Thyroid gland (tissue), 4 donors: ENCODE data around the gene CLCA2. TPM values are rescaled to one million over a fixed set of nuclear protein-coding genes. Genes with fewer than 3 reads are reported as not detected.

Experiments
- DNase-seq, 2 donors: peaks; one replicate each; pipeline ENCODE4 v3.0.0-alpha.2; 2019
- H3K27ac ChIP-seq, 3 donors: fragments of 200-600 bp; sonication (generic); 1 replicate in 2 of 3; 2 replicates in 1 of 3; pipeline ENCODE4 v1.5.1; 2016 to 2019; ENCODE audit warnings: mild to moderate bottlenecking in 1 of 3, moderate library complexity in 1 of 3
- H3K27me3 ChIP-seq: fragments of 200-600 bp; sonication (generic); one replicate; pipeline ENCODE4 v1.5.1; 2019
- H3K36me3 ChIP-seq, 2 donors: fragments of 200-600 bp; sonication (generic); one replicate each; pipeline ENCODE4 v1.5.1; 2016 to 2019
- H3K4me1 ChIP-seq, 2 donors: fragments of 200-600 bp; sonication (generic); one replicate each; pipeline ENCODE4 v1.5.1; 2017 to 2019
- H3K4me3 ChIP-seq, 3 donors: fragments of 200-600 bp; sonication (generic); replicated peaks in 1 of 3; 1 replicate in 2 of 3; 2 replicates in 1 of 3; pipeline ENCODE4 v1.5.1; 2016; ENCODE audit warnings: mild to moderate bottlenecking in 1 of 3
- H3K9me3 ChIP-seq: fragments of 200-600 bp; sonication (generic); one replicate; pipeline ENCODE4 v1.5.1; 2017
- POLR2A ChIP-seq, 2 donors: fragments of 450-650 bp; IDR thresholded peaks; one replicate each; pipeline ENCODE4 v1.6.1; 2017; ENCODE audit warnings: antibody characterized with exemption in 2 of 2, mild to moderate bottlenecking in 2 of 2, moderate library complexity in 1 of 2
- WGBS, 2 donors: methylation state at CpG; one replicate each; pipeline ENCODE4 v1.1.5; 2017; 5-methylcytosine and 5-hydroxymethylcytosine counted together
- intact Hi-C: fragments of 100-400 bp; cut with DNase I; formaldehyde crosslinking; loops from one replicate; pipeline ENCODE4 v1.15.1; 2023
- total RNA-seq, 4 donors: library from RNA; depleted of rRNA; stranded (reverse); fragments of >200 nt; gene quantifications; one replicate each; pipeline ENCODE4 v1.2.3, GENCODE V29; 2016
- TF ChIP-seq, protein P1 (sequence below), 6 experiments: fragments of 200-600 bp in 3 of 6; fragments of 450-650 bp in 3 of 6; sonication (generic) in 3 of 6; IDR thresholded peaks; one replicate each; pipeline ENCODE4 v1.5.1; 2016 to 2019; ENCODE audit warnings: antibody characterized with exemption in 6 of 6, mild to moderate bottlenecking in 2 of 6, inconsistent platforms in 1 of 6, moderate library complexity in 1 of 6

Gene CLCA2
- total RNA-seq, 4 donors from 2014 or later: not detected

DNA sequence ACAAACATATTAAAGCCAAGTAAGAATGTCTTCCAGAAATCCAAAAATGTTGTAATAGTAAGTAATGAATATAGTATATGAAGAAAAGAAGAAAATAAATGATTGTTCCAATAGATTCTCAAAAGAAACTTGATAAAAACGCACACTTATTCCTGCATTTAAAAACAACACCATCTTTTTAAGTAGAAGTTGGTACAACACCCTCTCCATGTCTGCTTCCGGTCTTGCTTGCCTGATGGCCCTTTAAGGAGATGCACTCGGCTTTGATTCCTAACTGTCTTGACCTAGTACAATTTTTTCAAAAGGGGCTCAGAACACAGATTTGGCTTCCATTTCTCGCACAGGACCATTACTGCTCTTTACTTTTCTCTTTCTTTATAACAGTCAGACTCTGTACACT is 53.7 kb downstream of the CLCA2 start:
- intact Hi-C loops: no loop called here
- H3K27ac ChIP-seq: no peak overlapping the region
- no peak overlapping the region for H3K4me3 ChIP-seq
- H3K27me3 ChIP-seq: peaks cover 5% of the 10 kb centered on the region
- H3K9me3 ChIP-seq: no peaks in the 10 kb centered on the region
- H3K36me3 ChIP-seq: no peaks in the 10 kb centered on the region
- no peak for DNase-seq
- 48 to 58% methylated on average over 4 of the region's 4 CpGs for WGBS, 2 donors
- TF ChIP-seq POLR2A (IDR thresholded peaks at IDR 0.05): no peak
- TF ChIP-seq, protein P1, sequence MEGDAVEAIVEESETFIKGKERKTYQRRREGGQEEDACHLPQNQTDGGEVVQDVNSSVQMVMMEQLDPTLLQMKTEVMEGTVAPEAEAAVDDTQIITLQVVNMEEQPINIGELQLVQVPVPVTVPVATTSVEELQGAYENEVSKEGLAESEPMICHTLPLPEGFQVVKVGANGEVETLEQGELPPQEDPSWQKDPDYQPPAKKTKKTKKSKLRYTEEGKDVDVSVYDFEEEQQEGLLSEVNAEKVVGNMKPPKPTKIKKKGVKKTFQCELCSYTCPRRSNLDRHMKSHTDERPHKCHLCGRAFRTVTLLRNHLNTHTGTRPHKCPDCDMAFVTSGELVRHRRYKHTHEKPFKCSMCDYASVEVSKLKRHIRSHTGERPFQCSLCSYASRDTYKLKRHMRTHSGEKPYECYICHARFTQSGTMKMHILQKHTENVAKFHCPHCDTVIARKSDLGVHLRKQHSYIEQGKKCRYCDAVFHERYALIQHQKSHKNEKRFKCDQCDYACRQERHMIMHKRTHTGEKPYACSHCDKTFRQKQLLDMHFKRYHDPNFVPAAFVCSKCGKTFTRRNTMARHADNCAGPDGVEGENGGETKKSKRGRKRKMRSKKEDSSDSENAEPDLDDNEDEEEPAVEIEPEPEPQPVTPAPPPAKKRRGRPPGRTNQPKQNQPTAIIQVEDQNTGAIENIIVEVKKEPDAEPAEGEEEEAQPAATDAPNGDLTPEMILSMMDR (IDR thresholded peaks at IDR 0.05): no peak
- no peaks in the 10 kb centered on the region for H3K4me1 ChIP-seq

DNA sequence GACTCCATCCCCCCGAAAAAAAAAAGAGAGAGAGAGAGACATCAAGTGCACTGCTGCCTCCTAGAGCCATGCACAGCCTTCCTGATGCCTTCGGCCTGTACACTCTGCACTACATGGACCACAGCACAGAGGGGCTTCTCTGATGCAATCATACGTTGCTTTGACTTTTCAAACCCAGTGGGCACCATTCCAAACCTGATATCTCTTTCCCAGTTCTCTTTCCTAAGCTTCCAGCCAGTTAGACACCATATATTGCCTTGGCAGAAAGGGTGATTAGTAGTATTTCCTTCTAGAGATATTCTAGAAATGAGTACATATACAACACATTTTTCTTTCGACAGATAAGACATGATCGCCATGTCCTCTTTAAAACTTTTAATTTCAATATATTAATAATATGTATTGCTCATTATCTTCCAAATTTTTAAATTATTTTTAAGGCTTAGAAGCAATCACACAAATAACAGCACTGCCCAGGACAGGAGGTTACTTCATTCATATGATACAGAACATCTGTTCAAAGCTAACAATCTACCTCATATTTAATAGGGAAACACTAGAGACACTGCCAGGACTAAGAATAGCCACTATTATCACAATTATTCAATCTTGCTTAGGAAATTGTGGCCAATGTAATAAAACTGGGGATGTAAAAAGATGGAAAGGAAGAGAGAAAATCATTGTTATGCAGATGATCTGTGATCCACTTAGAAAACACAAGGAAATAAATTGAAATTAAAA is 54.6 kb downstream of the CLCA2 start:
- TF ChIP-seq, protein P1 (IDR thresholded peaks at IDR 0.05): no peak
- no peak for TF ChIP-seq POLR2A (IDR thresholded peaks at IDR 0.05)
- no peaks in the 10 kb centered on the region for H3K9me3 ChIP-seq
- no peaks in the 10 kb centered on the region for H3K4me1 ChIP-seq
- intact Hi-C loops: no loop called here
- 72 to 77% methylated on average over 5 of the region's 5 CpGs for WGBS, 2 donors
- H3K36me3 ChIP-seq: no peaks in the 10 kb centered on the region
- no peaks in the 10 kb centered on the region for H3K27me3 ChIP-seq
- H3K4me3 ChIP-seq: no peak overlapping the region
- H3K27ac ChIP-seq: no peak overlapping the region
- DNase-seq: no peak

DNA sequence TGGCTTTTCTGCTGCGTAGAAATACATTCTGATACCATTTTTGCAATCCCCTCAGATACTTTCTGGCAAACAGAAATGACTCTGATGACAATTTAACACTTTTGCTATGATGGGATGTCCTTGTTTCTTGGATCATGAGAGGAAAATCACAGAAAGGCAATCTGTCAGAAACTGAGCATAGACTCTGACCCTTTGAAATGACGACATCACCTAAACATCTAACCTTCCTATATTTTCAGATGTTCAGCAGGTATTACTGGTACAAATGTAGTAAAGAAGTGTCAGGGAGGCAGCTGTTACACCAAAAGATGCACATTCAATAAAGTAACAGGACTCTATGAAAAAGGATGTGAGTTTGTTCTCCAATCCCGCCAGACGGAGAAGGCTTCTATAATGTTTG is 58.0 kb downstream of the CLCA2 start:
- 73 to 74% methylated on average over 4 of the region's 4 CpGs for WGBS, 2 donors
- DNase-seq: no peak
- H3K36me3 ChIP-seq: no peaks in the 10 kb centered on the region
- TF ChIP-seq POLR2A (IDR thresholded peaks at IDR 0.05): no peak
- TF ChIP-seq, protein P1 (IDR thresholded peaks at IDR 0.05): no peak
- H3K4me3 ChIP-seq: no peak overlapping the region
- no peaks in the 10 kb centered on the region for H3K27me3 ChIP-seq
- H3K9me3 ChIP-seq: no peaks in the 10 kb centered on the region
- no peaks in the 10 kb centered on the region for H3K4me1 ChIP-seq
- intact Hi-C loops: no loop called here
- H3K27ac ChIP-seq: no peak overlapping the region

DNA sequence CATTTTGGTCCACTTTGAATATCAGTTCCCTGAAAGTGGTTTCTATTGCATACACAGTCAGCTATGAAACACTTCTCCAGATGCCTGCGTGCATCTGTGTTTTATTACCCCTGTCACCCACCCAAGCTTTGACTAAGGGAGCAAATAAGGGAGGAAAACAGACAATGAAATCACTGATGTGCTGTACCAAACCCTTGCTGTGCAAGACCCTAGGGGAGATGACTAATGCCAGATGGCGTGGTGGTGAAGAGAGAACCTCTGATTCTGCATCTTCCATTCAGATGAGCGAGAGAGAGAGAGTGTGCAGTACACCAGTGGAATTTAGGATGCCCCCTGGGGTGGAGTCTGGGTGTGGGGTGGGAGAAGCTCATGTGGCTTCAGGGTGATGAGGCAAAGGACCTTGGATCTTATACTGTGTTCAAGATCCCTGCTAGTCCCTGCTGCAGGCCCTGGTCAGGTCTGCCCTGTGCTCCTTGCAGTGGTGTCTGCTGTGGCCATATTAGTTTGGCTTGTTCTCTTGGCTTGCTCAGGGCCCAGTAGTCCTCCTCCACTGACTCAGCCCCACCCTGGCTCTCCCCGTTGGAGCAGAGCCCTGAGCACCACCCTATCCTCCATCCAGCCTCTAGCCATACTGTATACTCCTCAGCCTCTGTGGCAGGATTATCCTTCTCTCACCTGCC is 63.3 kb downstream of the CLCA2 start:
- Histone ChIP-seq H3K4me1 (no peaks in the 10 kb centered on the region), H3K27ac (no peak overlapping the region), H3K4me3 (no peak overlapping the region), H3K36me3 (no peaks in the 10 kb centered on the region), H3K27me3 (no peaks in the 10 kb centered on the region), H3K9me3 (no peaks in the 10 kb centered on the region)
- 79% methylated on average over 4 of the region's 4 CpGs for WGBS, 2 donors
- TF ChIP-seq POLR2A (IDR thresholded peaks at IDR 0.05): no peak
- TF ChIP-seq, protein P1 (IDR thresholded peaks at IDR 0.05): no peak
- intact Hi-C loops: no loop called here
- no peak for DNase-seq

DNA sequence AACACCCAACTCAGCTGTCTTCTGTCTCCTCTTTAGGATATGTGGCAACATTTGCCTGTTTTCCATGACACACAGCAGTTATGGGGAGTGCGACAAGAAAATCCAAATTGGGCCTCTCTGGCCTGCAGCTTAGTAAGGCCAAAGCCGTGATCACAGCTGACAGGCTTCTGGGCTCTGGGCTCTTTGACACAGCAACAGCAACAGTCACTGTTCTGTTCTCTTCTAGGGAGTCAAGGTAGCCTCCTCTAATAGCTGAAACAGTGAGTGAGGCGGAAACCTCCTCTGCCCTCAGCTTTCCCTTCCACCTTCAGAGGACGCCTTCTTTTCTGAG is 63.8 kb downstream of the CLCA2 start:
- no peak for DNase-seq
- H3K36me3 ChIP-seq: no peaks in the 10 kb centered on the region
- 89 to 93% methylated on average over 4 of the region's 4 CpGs for WGBS, 2 donors
- intact Hi-C loops: no loop called here
- H3K4me1 ChIP-seq: no peaks in the 10 kb centered on the region
- no peak overlapping the region for H3K4me3 ChIP-seq
- H3K27ac ChIP-seq: no peak overlapping the region
- H3K27me3 ChIP-seq: no peaks in the 10 kb centered on the region
- TF ChIP-seq, protein P1 (IDR thresholded peaks at IDR 0.05): no peak
- H3K9me3 ChIP-seq: no peaks in the 10 kb centered on the region
